CD4-positive, alpha-beta T cell treated with Interleukin-6 for 4 hours (primary cell): ENCODE measurements around the gene PPP1R13L.

Experiments used
- DNase-seq: peaks from one replicate; pipeline ENCODE4 v3.0.0-alpha.2; 2020; ENCODE audit warnings: mixed read lengths

The PPP1R13L gene

DNA sequence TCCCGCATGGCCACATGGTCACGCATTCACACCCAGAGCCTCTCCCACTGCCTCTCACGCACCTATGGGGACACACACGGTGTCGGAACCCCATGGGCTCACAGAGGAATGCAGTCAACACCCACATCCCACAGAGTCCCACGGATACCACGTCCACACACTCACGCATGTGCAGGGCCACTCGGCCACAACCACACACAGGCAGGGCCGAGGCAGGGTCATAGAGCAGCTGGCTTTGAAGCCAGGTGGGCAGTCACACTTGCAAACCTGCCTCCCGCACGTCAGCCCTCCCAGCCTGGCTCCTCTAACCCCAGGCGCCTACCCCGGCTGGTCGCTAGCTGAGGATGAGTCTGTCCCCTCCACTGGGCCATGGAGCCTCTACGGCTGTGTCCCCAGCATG is 42.6 kb downstream of the PPP1R13L start:
- DNase-seq: no peak

DNA sequence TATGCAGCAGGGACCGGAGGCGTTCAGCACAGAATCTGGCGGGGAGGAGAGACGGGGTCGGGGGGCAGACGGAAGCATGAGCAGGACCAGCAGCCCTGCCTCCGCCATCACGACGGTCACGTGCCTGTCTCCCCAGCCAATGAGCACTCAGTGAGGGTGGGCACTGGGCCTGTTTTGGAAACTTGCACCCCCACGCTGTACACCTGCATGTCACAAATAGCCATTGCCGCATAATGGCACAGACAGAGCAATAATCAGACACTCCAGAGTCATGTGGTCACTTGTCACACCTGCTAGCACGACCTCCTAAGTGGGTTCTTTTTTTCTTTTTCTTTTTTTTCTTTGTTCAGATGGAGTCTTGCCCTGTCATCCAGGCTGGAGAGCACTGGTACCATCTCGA is 43.3 kb downstream of the PPP1R13L start:
- DNase-seq: no peak

DNA sequence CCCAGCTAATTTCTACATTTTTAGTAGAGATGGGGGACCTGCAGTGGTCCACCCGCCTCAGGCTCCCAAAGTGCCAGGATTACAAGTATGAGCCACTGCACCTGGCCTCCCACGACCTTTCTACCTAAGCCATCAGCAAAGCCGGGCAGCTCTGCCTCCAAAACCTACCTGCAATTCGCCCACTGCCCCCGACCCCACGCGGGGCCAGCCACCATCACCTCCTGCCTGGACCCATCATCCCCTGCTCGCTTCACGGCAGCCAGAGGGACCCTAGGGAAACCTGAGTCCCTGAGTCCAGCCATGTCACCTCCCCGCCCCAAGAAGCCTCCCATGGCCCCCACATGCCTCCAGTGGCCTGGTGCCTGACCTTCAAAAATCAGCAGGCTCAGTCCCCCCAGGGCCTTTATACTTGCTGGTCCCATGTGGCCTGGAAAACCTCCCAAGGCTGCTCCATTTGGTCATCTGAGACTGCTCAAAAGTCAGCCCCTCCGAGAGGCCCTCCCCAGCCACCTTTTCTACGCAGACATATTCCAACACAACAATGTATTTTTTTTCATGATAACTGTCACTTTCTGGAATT is 46.6 kb downstream of the PPP1R13L start:
- no peak for DNase-seq

DNA sequence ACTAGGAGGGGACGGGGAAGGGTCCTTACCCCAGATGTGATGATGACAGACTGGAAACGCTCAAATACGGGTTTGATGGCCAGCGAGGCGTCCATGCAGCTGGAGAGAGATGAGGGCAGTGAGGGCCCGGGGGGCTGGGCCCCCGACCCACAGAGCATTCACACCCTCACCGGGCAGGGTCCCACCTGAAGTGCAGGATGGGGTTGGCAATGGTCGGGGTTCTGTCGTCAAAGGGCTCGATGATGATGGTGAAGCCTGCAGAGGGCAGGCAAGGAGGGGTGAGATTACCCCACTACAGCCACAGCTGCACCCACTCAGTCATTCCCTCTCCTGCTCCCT is 47.5 kb downstream of the PPP1R13L start:
- DNase-seq: no peak

DNA sequence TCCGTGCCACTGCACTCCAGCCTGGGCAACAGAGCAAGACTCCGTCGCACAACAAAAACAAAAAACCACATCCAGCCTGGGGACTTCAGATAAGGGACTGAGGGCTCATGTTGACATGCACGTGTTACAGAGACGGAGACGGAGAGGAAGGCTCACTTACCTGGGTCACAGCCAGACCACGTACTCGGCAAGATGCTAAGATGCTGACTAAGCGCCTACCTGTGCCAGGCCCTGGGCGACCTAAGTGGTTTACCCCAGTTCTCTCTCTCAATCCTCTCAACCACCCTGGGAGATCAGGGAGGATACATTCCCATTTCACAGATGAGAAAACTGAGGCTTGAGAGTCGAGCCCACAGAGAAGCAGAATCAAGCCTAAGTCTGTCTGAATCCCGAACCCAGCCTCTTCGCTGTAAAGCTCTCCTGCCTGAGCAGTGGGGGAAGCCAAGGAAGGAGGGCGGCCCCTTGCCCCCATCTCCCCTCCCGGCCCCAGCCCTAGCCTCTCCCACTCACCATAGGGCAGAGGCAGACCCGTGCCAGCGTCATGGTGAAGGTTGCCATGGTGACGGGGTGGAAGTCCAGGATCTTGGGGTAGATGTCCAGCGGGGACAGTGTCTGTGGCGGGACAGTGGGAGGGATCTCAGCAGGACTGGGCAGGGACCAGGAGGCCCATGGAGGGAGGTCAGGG is 48.0 kb downstream of the PPP1R13L start:
- no peak for DNase-seq

DNA sequence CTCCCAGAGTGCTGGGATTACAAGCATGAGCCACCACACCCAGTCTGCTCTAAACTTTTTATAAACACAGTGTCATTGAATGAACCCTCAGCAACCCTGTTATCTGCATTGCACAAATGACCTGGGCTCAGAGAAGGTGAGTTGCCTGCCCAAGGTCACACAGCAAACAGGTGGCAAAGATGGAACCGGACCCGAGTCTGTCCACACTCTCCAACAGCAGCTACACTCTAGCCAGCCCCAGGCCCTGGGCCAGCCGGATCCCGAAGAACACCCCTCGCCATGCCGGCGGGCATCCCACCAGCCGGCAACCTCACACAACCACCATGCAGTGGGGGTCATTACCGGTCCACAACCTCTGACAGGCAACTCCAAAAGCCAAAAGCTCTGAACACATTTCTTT is 49.0 kb downstream of the PPP1R13L start:
- DNase-seq: no peak

DNA sequence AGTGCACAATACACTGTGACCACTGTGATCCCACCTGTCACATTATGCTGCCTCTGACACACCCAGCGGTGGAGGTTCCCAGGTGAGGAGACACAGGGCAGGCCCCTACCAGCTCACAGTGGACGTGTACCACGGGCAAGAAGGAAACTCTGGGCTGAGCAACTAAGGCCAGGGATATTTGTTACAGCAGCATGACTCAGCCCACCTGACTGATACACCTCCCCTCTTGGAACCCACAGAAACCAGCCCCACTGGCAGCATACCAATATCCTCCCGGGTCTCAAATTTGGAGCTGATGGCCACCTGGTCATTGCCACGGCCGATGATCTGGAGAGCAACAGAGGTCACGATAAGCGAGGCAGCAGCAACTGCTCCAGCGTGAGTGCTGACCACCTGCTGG is 49.5 kb downstream of the PPP1R13L start:
- DNase-seq: no peak

DNA sequence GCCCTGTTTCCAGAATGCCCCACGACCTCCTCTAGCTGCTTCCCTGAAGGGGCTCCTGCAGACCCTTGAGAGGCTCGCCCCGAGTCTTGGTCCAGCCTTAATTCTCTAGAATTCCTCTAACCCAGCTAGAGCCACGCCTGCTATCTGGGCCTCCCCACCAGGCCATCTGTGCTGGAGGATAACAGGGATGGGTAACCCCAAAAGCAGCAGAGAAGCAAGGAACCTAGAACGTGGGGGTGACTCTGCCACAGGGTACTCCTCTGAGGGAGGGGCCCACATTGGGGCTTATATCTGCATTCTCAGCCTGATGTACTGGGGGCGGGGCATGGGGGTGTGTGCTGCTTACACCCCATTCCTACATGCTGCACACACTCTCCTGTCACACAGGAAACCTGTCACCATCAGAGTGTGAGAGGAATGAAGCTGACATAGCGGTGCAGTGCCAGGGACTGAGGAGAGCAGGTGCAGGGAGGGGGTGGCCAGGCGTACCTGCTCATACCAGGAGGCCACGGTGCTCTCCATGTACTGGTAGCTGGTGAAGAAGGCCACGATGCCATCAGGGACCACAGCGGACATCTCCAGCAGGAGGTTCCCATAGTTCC is 50.5 kb downstream of the PPP1R13L start:
- DNase-seq: no peak

DNA sequence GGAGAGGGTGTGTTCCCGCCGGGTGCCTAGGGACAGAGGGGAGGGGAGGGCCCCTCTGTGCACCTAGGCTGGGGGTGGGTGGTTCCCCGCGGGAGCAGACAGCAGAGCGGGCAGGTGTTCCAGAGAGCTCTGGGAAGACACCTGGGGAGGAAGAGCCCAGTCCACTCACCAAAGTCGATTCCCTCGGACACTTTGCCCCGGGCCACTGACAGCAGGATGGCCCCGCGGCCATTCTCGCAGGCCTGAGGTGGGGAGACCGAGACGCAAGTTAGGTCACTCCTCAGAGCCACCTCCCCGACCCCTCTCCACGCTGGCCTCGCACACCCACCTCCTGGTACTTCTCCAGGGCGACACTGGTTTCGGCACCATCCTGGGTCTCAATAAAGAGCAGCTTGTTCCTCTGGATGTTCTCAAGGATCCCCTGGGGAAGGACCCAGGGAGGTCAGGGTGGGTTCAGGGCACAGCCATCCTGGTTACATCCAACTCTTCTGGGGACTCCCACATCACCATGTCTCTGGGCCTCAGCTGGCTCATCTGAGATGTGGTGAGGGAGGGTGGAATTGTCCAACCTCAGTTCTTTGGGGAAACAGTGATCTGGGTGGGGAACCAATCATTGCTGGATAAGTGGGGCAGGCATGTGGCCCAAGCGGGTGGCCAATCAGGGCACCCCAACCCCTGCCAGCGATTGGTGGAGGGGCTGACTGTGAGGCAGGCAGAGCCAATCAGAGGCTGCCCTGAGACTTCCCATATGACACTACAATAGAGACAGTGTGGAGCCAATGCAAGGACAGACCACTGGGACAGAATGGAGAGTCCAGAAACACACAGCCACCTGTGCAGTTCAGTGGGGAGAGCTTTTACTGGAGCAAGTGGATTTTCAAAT is 51.7 kb downstream of the PPP1R13L start:
- no peak for DNase-seq

DNA sequence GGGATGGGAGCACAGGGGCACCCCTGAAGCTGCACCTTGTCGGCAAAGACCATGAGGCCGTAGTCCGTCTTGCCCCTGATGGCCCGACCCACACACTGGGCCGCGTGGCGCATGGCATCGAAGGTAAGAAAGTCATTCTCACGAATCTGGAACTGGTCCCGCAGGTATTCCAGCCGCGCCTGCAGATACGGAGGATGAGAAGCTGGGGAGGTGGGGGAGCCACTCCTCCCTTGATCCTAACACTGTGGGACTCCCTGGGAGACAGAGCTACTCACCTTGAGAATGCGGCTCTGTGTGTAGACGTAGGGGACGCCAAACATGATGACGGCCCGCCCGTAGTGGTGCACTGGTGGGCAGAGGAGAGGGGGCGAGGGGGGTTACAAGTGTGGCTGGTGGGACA is 52.4 kb downstream of the PPP1R13L start:
- DNase-seq: no peak

DNA sequence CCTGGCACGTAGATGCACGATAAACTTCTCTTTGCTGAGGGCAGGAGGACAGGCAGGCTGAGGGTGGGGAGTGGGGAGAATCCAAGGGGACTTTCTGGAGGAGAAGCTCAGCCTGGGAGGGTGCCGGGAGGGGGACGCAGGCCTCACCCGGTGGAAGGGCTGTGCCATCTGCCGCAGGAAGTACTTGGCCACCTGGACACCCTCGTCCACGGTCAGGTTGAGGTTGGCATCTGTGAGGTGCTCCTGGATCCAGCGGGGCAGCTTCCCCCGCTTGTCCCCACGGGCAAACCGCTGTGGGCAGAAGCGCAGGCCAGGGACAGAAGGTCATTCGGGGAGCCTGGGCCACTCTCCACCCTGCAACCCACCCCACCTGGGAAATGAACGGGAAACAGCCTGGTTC is 52.8 kb downstream of the PPP1R13L start:
- no peak for DNase-seq

DNA sequence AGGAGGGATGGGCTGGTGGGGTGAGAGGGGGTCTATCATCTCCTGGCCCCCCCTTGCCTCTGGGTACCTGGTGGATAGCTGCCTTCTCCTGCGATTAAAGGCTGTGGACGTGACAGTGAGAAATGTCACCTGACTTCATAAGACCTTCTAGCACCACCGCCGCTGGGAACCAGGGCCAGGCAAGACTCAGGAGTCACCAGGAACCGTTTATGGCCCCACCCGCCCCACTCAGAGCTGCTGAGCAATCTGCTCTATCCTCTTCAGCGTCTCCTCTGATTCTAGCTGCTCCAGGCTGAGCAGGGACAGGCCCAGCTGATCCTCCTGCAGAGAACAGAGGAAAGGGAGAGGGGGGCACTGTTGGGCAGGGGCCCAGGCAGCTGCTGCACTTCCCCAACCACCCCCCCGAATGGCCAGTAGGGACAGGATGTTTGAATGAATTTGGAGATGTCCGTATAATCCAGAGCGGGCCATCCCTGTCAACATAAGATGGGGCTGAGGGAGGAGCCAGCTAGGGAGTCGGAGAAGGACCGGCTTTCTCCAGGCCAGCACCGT is 53.4 kb downstream of the PPP1R13L start:
- DNase-seq: no peak

DNA sequence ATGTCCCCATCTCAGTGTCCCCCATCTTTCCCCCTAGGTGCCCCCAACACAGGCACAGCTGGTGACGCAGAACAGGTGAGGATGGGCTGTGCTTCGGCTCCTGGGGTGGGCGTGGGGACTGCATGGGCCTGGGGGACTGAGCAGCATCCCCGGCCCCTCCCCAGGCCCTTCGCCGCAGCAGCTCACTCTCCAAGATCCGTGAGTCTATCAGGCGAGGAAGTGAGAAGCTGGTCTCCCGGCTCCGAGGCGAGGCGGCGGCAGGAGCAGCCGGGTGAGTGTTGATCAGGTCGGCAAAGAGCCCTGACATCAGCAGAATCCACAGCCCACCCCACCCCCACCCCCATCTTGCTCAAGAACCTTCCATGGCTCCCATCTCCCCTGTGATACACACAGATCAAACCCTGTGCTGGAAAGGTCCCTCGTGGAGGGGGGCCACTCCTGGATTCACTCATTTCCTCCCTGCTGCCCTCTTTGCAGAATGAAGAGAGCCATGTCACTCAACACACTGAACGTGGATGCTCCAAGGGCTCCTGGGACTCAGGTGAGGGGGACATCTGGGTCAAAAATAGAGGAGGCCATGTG is 54.3 kb downstream of the PPP1R13L start:
- DNase-seq: no peak

DNA sequence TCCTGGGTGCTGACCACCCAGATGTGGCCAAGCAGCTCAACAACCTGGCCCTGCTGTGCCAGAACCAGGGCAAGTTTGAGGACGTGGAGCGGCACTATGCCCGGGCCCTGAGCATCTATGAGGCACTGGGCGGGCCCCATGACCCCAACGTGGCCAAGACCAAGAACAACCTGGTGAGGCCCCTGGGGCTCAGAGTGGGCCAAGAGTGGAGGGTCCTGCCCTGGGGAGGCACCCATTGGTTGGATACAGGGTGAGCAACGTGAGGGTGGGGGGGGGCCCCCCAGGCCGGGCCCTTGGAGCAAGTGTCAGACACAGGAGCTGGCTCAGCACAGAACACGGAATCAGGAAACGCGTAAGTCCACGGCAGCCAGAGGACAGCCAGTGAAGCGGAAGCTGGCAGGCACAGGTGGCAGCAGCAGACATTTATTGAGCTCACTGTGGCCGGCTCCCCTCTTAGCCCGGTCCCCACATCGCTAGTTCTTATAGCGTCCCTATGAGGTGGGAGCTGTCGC is 55.4 kb downstream of the PPP1R13L start:
- DNase-seq: no peak

DNA sequence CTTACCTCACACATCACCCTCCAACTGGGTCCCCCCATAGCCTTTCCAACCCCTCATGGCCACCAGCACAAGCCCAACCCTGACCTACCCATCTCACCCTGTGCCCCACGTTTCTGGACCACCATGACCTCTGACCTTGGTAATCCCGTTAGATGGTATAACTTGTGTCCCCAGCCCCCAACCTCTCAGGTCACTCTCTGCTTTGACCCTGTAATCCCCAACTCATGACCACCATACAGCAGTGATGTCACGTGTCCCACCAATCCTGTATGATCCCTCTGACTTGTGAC is 55.8 kb downstream of the PPP1R13L start:
- DNase-seq: no peak

DNA sequence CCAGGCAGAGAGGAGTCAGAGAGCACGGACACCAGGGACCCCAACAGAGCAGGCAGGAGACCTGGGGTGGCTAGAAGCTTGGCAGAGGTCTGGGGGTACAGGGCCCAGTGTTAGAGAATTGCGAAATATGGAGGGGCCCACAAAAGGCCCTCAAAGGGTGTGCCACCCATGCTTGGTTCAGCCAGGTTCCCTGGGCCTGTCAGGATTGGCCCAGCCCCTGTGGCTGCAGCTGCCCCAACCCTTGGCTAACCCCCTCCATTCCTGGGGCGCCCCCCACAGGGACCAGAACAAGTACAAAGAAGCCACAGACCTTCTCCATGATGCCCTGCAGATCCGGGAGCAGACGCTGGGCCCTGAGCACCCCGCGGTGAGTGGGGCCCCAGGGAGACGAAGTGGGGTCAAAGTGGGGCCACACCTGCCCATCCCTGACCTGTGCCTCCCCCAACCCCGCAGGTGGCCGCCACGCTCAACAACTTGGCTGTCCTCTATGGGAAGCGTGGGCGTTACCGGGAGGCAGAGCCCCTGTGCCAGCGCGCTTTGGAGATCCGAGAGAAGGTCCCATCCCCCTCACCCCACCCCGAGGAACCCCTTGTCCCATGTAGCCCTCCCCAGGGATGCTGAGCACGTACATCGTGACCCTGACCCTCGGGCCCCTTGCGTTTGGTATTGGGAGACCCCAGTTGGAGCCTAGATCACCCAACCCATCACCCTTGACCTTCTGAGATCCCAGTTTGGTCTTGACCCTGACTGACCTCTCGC is 56.3 kb downstream of the PPP1R13L start:
- DNase-seq: no peak

DNA sequence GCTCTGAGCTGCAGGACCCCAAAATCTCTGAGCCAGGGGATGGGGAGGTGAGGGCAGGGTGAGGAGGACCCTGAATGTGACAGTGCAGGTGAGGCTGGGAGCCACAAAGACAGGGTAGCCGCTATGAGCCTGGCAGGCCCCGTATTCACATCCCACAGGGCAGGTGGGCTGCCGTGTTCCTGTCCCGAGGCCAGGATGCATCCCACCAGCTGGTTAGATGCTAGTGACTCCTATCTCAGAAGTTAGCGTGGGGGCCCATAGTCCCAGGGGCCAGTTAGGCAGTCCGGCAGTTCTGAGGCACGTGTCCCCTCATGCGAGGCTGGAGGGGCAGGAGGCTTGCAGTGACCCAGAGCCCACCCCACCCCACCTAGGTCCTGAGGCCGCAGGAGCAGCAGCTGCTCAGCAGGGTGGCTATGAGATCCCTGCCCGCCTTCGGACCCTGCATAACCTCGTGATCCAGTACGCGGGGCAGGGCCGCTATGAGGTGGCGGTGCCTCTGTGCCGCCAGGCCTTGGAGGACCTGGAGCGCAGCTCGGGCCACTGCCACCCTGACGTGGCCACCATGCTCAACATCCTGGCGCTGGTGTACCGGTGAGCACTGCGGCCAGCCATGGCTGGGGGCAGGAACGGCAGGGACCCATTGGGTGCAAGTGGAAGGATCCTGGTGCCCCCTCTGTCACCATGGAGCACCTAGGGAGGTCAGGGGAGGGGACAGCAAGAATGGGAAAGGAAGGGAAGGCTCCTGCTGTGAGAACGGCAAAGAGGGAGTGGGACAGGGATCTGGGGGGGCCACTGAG is 57.1 kb downstream of the PPP1R13L start:
- DNase-seq: no peak

DNA sequence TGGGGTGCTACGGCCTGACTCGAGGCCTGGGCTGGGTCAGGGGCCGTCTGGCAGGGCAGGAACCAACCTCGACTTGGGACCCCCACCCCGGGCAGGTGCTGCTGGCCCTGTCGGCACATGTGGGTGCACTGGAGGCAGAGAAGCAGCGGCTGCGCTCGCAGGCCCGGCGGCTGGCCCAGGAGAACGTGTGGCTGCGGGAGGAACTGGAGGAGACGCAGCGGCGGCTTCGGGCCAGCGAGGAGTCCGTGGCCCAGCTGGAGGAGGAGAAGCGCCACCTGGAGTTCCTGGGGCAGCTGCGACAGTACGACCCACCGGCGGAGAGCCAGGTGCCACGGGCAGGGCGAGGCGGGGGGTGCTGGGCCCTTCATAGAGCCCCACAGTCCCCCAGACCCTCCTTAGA is 58.4 kb downstream of the PPP1R13L start:
- DNase-seq: no peak

DNA sequence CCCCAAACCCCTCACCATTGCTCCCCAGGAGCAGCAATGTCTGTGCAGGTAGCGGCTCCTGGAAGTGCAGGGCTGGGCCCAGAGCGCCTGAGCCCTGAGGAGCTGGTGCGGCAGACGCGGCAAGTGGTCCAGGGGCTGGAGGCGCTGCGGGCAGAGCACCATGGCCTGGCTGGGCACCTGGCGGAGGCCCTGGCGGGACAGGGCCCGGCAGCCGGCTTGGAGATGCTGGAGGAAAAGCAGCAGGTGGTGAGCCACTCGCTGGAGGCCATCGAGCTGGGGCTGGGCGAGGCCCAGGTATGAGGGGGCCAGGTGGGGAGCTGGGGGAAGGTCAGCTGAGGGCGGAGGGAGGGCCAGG is 59.4 kb downstream of the PPP1R13L start:
- DNase-seq: no peak

DNA sequence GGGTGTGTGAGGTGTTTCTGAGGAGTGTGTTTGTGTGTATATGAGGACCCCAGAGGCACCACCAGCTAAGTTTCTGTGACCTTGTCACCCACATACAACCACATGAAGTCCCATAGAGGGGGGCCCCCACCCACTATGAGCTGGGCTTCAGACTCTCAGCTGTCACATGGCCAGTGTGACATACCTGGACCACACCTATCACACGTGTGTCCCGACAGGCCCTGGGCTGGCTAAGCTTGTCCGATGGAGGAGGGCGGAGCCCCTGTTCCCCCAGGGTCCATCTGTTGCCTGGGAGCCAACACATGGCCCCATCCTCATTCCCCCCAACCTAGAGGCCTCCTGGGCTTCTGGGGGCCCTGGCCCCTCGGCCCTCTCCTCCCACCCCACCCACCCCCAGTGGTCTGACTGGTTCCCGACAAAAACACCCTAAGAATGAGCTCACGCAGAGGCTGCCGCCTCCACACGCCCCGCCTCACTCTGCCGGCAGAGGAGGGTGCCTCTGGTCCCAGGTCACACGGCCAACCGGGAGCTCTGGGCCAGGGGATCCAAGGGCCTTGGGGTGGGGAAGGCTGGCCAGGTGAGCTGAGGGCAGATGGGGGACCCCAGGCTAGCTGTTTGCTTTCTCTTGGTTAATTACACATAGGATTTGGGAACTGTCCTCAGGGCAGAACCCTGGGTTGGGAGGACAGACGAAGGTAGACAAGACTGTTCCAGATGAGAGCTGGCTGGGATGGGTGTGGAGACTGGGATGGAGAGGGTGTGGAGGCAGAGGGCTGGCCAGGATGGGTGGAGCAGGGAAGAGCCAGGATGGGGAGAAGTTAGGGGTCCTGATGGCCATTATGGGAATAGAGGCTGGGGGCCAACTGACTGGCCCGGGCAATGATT is 60.0 kb downstream of the PPP1R13L start:
- no peak for DNase-seq

DNA sequence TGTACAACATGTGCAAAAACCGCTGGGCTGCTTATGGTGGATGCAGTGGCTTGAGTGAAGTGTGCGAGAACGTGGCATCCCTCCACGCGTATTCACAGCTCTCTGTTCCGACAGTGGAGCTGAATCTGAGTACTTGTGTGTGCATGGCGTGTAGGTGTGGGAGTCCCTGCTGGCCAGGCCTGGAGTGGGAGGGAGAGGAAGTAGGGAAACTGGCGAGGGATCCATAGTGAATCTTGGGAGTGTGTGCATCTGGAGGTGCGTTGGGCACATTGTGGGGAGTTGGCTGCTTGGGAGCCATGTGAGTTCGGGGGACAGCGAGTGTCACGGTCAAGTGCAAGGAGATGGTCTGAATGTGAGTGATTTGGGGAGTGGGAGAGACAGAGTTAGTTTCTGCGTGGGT is 62.0 kb downstream of the PPP1R13L start:
- DNase-seq: no peak
